Activated CD4-positive, alpha-beta T cell treated with anti-CD3 and anti-CD28 coated beads, Interleukin-2, amount 50 U/mL, for 16 hours (primary cell): ENCODE results near the gene FAM107B.

Experiments used
- DNase-seq: peaks from one replicate; pipeline ENCODE4 v3.0.0-alpha.2; 2020

FAM107B gene

DNA sequence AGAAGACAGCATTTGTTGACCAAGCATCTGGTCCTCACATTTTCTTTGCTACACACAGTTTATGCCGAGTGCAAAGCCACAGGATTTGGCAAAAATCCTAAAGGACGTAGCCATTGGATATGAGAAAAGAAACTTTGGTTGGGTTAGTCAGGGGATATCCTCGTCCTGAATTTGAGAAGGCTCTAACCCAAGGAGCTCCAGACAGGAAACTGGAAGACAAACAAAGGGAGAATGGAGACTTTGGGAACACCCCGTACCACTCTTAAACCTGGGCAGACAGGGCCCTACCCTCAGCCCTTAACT, 297.3 kb downstream of the FAM107B start:
- no peak for DNase-seq

DNA sequence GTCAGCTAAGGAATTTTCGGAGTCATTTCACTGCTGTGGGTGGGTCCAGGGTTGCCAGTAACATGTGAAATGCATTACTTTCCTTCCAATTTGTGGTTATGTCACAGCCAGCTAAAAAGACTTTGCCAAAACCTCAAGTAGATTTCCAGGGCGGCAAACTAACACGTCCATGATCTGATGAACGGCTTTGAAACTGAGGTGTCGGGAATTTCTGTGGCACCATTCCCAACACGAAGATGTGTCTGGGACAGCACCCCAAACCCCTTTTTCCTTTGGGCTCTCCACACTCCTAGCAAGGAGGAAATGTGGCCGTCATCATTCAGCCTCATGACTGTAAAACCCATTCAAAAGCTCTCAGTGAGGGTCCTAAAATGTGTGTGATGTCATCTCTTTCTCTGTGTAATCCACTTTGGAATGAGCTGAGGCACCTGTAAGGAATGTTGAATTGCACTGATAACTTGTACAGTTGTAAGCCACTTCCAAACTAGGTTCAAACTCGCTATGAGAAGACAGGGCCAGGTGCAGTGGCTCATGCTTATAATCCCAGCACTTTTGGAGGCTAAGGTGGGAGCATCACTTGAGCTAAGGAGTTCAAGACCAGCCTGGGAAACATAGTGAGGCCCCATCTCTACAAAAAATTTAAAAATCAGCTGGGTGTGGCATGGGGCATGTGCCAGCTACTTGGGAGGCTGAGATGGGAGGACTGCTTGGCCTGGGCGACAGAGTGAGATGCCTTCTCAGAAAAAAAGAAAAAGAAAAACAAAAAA, 297.9 kb downstream of the FAM107B start:
- no peak for DNase-seq

DNA sequence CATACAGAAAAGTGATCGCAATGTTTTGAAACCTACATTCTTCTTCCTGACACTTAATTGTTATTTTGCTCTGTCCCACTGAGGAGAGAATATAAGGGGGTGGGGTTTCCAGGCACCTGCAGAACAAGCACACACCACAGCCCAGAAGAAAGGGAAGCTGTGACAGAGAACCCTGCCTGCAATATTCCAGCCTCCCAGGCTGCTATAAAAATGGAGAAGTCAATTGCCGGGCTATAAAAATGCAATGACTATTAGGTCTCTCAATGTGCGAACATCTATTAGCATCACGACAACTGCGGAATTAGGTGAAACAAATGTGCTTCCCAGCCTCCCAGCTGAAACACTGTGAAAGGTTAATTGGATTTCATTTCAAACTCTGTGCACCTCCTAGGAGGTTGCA, 298.7 kb downstream of the FAM107B start:
- no peak for DNase-seq

DNA sequence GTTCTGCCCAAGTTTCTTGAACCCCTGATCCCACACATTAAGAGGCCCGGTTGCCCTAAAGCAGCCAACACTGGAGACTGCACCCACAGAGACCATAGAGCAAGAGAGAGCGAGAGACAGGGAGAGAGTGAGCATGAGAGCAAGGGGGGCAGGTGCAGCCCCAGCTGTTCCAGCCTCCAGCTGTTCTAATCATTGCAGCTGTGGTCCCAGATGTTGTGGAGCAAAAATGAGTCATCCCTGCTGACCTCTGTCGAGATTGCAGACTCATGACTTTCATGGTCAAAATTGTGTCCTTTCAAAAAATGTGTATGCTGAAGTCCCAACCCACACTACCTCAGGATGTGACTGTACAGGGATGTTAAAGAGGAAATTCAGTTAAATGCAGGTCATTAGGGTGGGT, 300.0 kb downstream of the FAM107B start:
- DNase-seq = no peak

DNA sequence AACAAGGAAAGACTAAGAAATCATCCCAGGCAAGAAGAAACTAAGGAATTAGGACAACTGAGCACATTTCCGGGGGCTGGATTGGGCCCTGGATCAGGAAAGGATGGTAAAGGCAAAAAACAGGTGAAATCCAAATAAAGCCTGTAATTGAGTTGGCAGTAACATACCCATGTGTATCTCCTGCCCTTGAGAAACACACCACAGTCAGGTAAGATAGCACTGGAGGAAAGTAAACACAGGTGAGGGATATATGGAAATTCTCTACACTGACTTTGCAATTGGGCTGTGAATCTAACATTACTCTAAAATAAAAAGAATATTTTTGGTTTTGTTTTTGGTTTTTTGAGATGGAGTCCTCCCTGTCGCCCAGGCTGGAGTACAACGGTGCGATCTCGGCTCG, 303.8 kb downstream of the FAM107B start:
- no peak for DNase-seq

DNA sequence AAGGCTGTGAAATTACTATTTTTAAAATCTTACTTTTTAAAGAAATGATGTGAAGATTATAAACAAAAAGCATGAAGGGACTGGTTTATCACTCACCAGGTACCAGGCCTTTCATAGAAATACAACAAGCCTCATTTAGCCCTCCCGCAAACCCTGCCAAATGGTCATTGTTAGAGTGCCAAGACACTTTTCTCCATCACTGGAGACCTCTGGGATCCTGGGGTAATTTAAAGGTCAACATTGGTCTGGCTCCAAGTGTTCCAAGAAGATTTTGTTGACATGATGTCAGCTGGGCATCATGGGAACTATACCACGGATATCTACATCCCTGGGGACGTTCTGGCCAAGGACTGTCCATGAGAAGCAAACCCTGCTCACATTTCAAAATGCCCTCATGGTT, 306.0 kb downstream of the FAM107B start:
- DNase-seq = no peak
